GM18520 (cell line): ENCODE data around the gene CPZ.
"Not testable (repeated sequence)": the region's sequence is repeated elsewhere in the genome, so short reads cannot be mapped to it uniquely, and the experiment has no call there.

ENCODE experiments used
- ATAC-seq: cut with Tn5 transposase; IDR thresholded peaks from one replicate; pipeline ENCODE4 v1.9.1; 2021; ENCODE audit not compliant: unreplicated experiment

CPZ gene

GRCh38 chr4:8648816-8649630 is 56.5 kb downstream of the CPZ start:
- ATAC-seq, result no peak

GRCh38 chr4:8649631-8650361 is 57.2 kb downstream of the CPZ start:
- no peak for ATAC-seq

- ATAC-seq, result no peak
These were observed 59.2 kb downstream of the CPZ start for GRCh38 chr4:8651661-8652180.

GRCh38 chr4:8652181-8653078 is 59.9 kb downstream of the CPZ start:
- ATAC-seq, result no peak

GRCh38 chr4:8653326-8654000 is 60.9 kb downstream of the CPZ start:
- no peak for ATAC-seq

- not testable (repeated sequence) for ATAC-seq
These were observed 61.6 kb downstream of the CPZ start for GRCh38 chr4:8654139-8654538.

GRCh38 chr4:8655411-8656184 is 63.0 kb downstream of the CPZ start:
- ATAC-seq, result no peak

- no peak for ATAC-seq
These were observed 63.6 kb downstream of the CPZ start for GRCh38 chr4:8656185-8656517.

GRCh38 chr4:8656711-8657380 is 64.3 kb downstream of the CPZ start:
- ATAC-seq, result no peak

- ATAC-seq, result no peak
These were observed 65.0 kb downstream of the CPZ start for GRCh38 chr4:8657381-8658088.

- ATAC-seq, result no peak
These were observed 70.2 kb downstream of the CPZ start for GRCh38 chr4:8662776-8663175.

GRCh38 chr4:8664031-8664805 is 71.7 kb downstream of the CPZ start:
- ATAC-seq, result no peak

GRCh38 chr4:8664976-8665375 is 72.4 kb downstream of the CPZ start:
- no peak for ATAC-seq

GRCh38 chr4:8665406-8666360 is 73.1 kb downstream of the CPZ start:
- no peak for ATAC-seq

- ATAC-seq, result no peak
These were observed 74.0 kb downstream of the CPZ start for GRCh38 chr4:8666581-8666980.
